OCI-LY1 (cell line): ENCODE data around the gene CXCL10.

Experiments
- CTCF ChIP-seq: fragments of 200-600 bp; sonication (generic), shearing (Covaris generic); IDR thresholded peaks from 2 replicates; pipeline ENCODE4 v1.5.1; 2017; ENCODE audit warnings: mild to moderate bottlenecking, antibody characterized with exemption, low read length, moderate library complexity, mixed read lengths
- EZH2 ChIP-seq: fragments of 200-600 bp; sonication (generic), shearing (Covaris generic); IDR thresholded peaks from 2 replicates; pipeline ENCODE4 v1.8.0; 2017; ENCODE audit warnings: borderline replicate concordance, mixed run types, mild to moderate bottlenecking, antibody characterized with exemption, low read length, moderate library complexity, mixed read lengths

- no peak for TF ChIP-seq CTCF
- no peak for TF ChIP-seq EZH2
Measured at GRCh38 chr4:76036855-76037254, 13.6 kb upstream of the CXCL10 start.
